ENCODE measurements around the gene RMND5A. TPM values are rescaled to one million over a fixed set of nuclear protein-coding genes. Genes with fewer than 3 reads are reported as not detected.

The RMND5A gene
- polyA plus RNA-seq, 4 donors, result 13.5 to 63.5 (median 19.8) TPM

DNA sequence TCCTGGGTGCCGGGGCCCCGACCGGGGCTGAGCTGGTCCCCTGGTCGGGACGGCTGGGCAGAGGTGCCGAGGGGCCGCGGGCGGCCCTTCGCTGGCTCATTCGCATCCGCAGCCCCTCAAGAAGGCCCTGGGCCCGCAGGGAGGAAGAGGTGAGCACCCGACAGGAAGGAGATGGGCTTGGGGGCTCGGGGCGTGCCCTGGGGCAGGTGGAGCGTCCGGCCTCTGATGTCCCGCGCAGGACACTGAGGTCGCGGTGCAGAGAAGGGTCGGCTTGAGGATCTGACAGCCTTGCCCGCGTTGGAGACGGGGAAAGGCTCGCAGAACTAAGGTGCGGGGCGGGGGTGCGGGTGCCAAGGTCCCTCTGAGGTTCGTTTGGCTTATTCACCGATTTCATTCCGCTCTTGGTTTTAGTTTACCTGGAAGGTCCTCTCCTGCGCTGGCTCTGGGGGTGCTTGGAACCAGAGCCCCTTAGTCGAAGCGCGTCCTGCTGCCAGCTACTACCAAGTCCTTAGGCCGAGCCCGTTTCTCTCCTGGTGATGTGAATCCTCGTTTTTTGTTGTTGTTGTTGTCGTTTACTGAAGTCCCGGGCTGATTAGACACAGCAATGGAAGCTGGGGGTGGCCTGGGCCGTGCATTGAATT lies 89.5 kb downstream of the RMND5A start:
- WGBS, 3 donors, result 20 to 28% (median 20%) methylated on average over 39 to 43 of the region's 43 CpGs
- Histone ChIP-seq H3K27me3 (ENCODE audit: control insufficient read depth in 3 of 3, insufficient read depth in 3 of 3, low read length in 3 of 3) (peaks cover 2 to 20% (median 14%) of the 10 kb centered on the region in 3 donors), H3K4me1 (ENCODE audit: control insufficient read depth in 3 of 3, insufficient read depth in 2 of 3, low read depth in 1 of 3, low read length in 2 of 3) (peaks cover 0 to 3% (median 0%) of the 10 kb centered on the region in 3 donors), H3K4me3 (ENCODE audit: low read depth in 1 of 3, low read length in 3 of 3) (peak overlapping the region; percentile 9 to 48 (median 14)), H3K27ac (ENCODE audit: low read depth in 1 of 3, low read length in 2 of 3) (peak overlapping the region; percentile 15 to 52 (median 32)), H3K36me3 (ENCODE audit: control insufficient read depth in 3 of 3, insufficient read depth in 2 of 3, low read depth in 1 of 3, low read length in 3 of 3) (no peaks in the 10 kb centered on the region), H3K9me3 (ENCODE audit: control insufficient read depth in 2 of 2, insufficient read depth in 1 of 2, low read depth in 1 of 2, low read length in 1 of 2) (no peaks in the 10 kb centered on the region)
- FAIRE-seq (no peak), DNase-seq (peak in 1 of 2 donors; percentile 41)

DNA sequence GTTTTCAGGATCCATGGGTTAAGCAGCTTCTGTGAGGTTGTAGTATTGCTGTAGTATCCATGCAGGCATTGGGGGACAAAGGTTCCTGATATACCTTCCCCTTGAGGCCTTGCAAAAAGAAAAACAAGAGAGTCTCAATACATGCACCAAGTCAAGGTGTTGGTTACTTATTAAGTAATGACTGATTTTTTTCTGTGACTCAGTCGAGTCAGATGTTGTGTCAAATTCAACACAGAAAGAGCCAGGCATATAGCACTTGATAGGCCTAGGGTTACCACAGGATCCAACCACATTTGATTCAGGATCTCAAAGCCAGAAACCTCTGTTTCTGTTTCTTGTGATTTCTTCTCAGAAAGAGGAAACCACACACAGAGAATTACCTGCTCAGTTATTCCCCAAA lies 95.5 kb downstream of the RMND5A start:
- Histone ChIP-seq H3K4me3 (ENCODE audit: low read depth in 1 of 3, low read length in 3 of 3) (no peak overlapping the region), H3K36me3 (ENCODE audit: control insufficient read depth in 3 of 3, insufficient read depth in 2 of 3, low read depth in 1 of 3, low read length in 3 of 3) (no peaks in the 10 kb centered on the region), H3K27ac (ENCODE audit: low read depth in 1 of 3, low read length in 2 of 3) (peak overlapping the region in 2 of 3 donors; percentile 20 to 72), H3K9me3 (ENCODE audit: control insufficient read depth in 2 of 2, insufficient read depth in 1 of 2, low read depth in 1 of 2, low read length in 1 of 2) (no peaks in the 10 kb centered on the region), H3K4me1 (ENCODE audit: control insufficient read depth in 3 of 3, insufficient read depth in 2 of 3, low read depth in 1 of 3, low read length in 2 of 3) (peaks cover 0 to 20% (median 9%) of the 10 kb centered on the region in 3 donors), H3K27me3 (ENCODE audit: control insufficient read depth in 3 of 3, insufficient read depth in 3 of 3, low read length in 3 of 3) (no peaks in the 10 kb centered on the region)
- WGBS, 3 donors, result 11 to 42% (median 12%) methylated on average over 1 of the region's 1 CpG
- no peak for FAIRE-seq
- peak; percentile 75 to 78 for DNase-seq

DNA sequence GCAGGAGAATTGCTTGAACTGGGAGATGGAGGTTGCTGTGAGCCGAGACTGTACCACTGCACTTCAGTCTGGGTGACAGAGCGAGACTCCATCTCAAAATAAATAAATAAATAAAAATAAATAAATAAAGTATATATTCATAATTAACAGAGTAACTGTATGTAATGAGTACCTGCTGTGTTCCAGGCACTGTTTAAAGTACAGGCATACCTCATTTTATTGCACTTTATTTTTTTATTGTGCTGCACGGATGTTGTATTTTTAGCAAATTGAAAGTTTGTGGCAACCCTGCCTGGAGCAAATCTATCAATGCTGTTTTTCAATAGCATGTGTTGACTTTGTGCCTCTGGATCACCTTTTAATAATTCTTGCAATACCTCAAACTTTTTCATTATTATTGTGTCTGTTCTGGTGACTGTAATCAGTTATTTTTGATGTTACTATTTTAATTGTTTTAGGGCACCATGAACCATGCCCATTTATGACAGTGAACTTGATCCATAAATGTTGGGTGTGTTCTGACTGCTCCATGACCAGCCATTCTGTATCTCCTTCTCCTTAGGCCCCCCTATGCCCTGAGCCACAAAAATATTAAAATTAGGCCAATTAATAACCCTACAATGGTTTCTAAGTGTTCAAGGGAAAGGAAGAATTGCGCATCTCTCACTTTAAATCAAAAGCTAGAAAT lies 98.2 kb downstream of the RMND5A start:
- Histone ChIP-seq H3K27me3 (ENCODE audit: control insufficient read depth in 3 of 3, insufficient read depth in 3 of 3, low read length in 3 of 3) (no peaks in the 10 kb centered on the region), H3K9me3 (ENCODE audit: control insufficient read depth in 2 of 2, insufficient read depth in 1 of 2, low read depth in 1 of 2, low read length in 1 of 2) (peaks cover 0 to 7% of the 10 kb centered on the region in 2 donors), H3K4me3 (ENCODE audit: low read depth in 1 of 3, low read length in 3 of 3) (no peak overlapping the region), H3K27ac (ENCODE audit: low read depth in 1 of 3, low read length in 2 of 3) (peak overlapping the region in 1 of 3 donors; percentile 13), H3K36me3 (ENCODE audit: control insufficient read depth in 3 of 3, insufficient read depth in 2 of 3, low read depth in 1 of 3, low read length in 3 of 3) (no peaks in the 10 kb centered on the region), H3K4me1 (ENCODE audit: control insufficient read depth in 3 of 3, insufficient read depth in 2 of 3, low read depth in 1 of 3, low read length in 2 of 3) (peaks cover 0 to 20% (median 9%) of the 10 kb centered on the region in 3 donors)
- WGBS, 3 donors, result 17 to 60% (median 36%) methylated on average over 4 of the region's 4 CpGs
- peak; percentile 45 to 66 for DNase-seq
- FAIRE-seq, result no peak

DNA sequence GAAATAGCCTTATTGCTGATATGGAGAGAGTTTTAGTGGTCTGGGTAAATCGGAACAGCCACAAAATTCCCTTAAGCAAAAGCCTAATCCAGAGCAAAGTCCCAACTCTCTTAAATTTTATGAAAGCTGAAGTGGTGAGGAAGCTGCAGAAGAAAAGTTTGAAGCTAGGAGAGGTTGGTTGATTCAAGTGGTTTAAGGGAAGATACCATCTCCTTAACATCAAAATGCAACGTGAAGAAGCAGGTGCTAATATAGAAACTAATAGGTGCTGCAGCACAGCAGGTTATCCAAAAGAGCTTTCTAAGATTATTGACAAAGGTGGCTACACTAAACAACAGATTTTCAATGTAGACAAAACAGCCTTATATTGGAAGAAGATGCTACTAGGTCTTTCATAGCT lies 98.9 kb downstream of the RMND5A start:
- FAIRE-seq (no peak), DNase-seq (no peak)
- WGBS, 3 donors, result 17 to 55% (median 33%) methylated on average over 2 of the region's 2 CpGs
- peak overlapping the region in 1 of 3 donors; percentile 13 for H3K27ac ChIP-seq (ENCODE audit: low read depth in 1 of 3, low read length in 2 of 3)
- H3K27me3 ChIP-seq (ENCODE audit: control insufficient read depth in 3 of 3, insufficient read depth in 3 of 3, low read length in 3 of 3), result no peaks in the 10 kb centered on the region
- no peaks in the 10 kb centered on the region for H3K36me3 ChIP-seq (ENCODE audit: control insufficient read depth in 3 of 3, insufficient read depth in 2 of 3, low read depth in 1 of 3, low read length in 3 of 3)
- peaks cover 0 to 8% of the 10 kb centered on the region in 2 donors for H3K9me3 ChIP-seq (ENCODE audit: control insufficient read depth in 2 of 2, insufficient read depth in 1 of 2, low read depth in 1 of 2, low read length in 1 of 2)
- peaks cover 0 to 22% (median 9%) of the 10 kb centered on the region in 3 donors for H3K4me1 ChIP-seq (ENCODE audit: control insufficient read depth in 3 of 3, insufficient read depth in 2 of 3, low read depth in 1 of 3, low read length in 2 of 3)
- H3K4me3 ChIP-seq (ENCODE audit: low read depth in 1 of 3, low read length in 3 of 3), result no peak overlapping the region

DNA sequence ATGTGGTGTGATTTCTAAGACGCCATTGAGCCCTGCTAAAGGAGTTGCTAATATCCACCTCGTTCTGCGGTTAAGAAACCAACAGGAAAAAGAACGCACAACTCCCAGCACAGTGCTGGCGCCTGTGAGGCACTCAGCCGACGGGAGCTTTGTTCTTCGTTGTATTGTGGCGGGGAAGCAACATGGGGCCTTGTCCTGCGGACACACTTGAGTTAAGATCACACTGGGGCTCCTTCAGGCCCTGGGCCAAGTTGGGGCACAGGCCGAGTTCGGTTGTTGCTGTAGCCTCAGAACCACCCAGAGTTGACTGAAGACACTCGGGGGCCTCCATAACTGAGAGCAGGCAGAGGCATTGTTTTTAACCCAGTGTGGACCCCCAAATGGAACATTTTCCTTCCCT lies 101.2 kb downstream of the RMND5A start:
- WGBS, 3 donors, result 78 to 93% (median 90%) methylated on average over 13 of the region's 13 CpGs
- Histone ChIP-seq H3K36me3 (ENCODE audit: control insufficient read depth in 3 of 3, insufficient read depth in 2 of 3, low read depth in 1 of 3, low read length in 3 of 3) (no peaks in the 10 kb centered on the region), H3K4me1 (ENCODE audit: control insufficient read depth in 3 of 3, insufficient read depth in 2 of 3, low read depth in 1 of 3, low read length in 2 of 3) (peaks cover 0 to 14% (median 2%) of the 10 kb centered on the region in 3 donors), H3K27ac (ENCODE audit: low read depth in 1 of 3, low read length in 2 of 3) (peak overlapping the region in 1 of 3 donors; percentile 27), H3K27me3 (ENCODE audit: control insufficient read depth in 3 of 3, insufficient read depth in 3 of 3, low read length in 3 of 3) (no peaks in the 10 kb centered on the region), H3K9me3 (ENCODE audit: control insufficient read depth in 2 of 2, insufficient read depth in 1 of 2, low read depth in 1 of 2, low read length in 1 of 2) (peaks cover 0 to 8% of the 10 kb centered on the region in 2 donors), H3K4me3 (ENCODE audit: low read depth in 1 of 3, low read length in 3 of 3) (peak overlapping the region in 1 of 3 donors; percentile 5)
- no peak for FAIRE-seq
- no peak for DNase-seq

DNA sequence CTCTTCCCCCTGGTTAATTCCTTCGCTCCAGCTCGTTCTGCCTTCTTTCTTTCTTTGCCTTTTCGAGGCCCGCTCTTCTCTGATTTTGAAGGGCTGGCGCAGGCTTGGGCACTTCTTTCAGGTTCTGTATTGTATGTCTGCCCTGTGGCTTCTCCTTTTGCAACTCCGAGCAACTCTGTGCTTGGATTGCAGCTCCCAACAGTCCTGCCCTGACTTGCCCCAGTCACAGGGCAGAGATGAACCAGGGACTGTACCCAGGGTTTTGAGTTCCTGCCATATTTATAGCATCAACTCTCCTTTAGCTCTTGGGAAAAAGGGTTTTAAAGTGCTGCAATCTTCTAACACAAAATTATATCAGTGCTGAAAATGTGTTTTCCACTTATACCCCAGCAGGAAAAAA lies 101.8 kb downstream of the RMND5A start:
- FAIRE-seq, result no peak
- peak overlapping the region in 1 of 3 donors; percentile 5 for H3K4me3 ChIP-seq (ENCODE audit: low read depth in 1 of 3, low read length in 3 of 3)

DNA sequence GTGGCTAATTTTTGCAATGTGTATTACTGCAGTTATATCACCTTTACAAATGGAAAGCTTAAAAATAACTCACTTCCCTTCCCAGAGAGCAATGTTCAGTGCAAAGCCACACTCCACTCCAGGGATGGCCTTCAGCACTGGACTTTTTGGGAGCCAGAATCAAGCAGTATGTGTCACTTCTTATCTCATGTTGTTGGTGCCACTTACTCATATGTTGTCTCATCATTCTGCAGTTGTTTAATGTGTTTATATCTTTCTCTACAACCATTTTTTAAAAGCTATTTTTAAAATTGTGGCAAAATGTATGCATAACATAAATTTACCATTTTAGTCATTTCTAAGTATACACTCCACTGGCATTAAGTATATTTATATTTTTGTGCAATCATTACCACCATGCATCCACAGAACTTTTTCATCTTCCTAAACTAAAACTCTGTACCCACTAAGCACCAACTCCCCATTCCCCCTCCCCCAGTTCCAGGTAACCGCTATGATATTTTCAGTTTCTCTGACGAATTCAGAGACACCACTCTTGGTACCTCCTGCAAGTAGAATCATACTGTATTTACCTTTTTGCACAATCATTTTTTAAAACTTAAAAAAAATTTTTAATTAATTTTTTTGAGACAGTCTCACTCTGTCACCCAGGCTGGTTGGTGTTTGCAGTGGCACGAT lies 102.7 kb downstream of the RMND5A start:
- H3K4me1 ChIP-seq (ENCODE audit: control insufficient read depth in 3 of 3, insufficient read depth in 2 of 3, low read depth in 1 of 3, low read length in 2 of 3), result peaks cover 0 to 12% (median 2%) of the 10 kb centered on the region in 3 donors
- FAIRE-seq (no peak), DNase-seq (no peak)
- H3K27me3 ChIP-seq (ENCODE audit: control insufficient read depth in 3 of 3, insufficient read depth in 3 of 3, low read length in 3 of 3), result no peaks in the 10 kb centered on the region
- WGBS, 3 donors, result 81 to 90% (median 83%) methylated on average over 3 of the region's 3 CpGs
- no peak overlapping the region for H3K27ac ChIP-seq (ENCODE audit: low read depth in 1 of 3, low read length in 2 of 3)
- peaks cover 0 to 8% of the 10 kb centered on the region in 2 donors for H3K9me3 ChIP-seq (ENCODE audit: control insufficient read depth in 2 of 2, insufficient read depth in 1 of 2, low read depth in 1 of 2, low read length in 1 of 2)
- H3K36me3 ChIP-seq (ENCODE audit: control insufficient read depth in 3 of 3, insufficient read depth in 2 of 3, low read depth in 1 of 3, low read length in 3 of 3), result no peaks in the 10 kb centered on the region
- H3K4me3 ChIP-seq (ENCODE audit: low read depth in 1 of 3, low read length in 3 of 3), result no peak overlapping the region

More for the DNA sequence above, 101.8 kb downstream of the RMND5A start:
- peak overlapping the region in 1 of 3 donors; percentile 27 for H3K27ac ChIP-seq (ENCODE audit: low read depth in 1 of 3, low read length in 2 of 3)
- DNase-seq, result no peak
- H3K36me3 ChIP-seq (ENCODE audit: control insufficient read depth in 3 of 3, insufficient read depth in 2 of 3, low read depth in 1 of 3, low read length in 3 of 3), result no peaks in the 10 kb centered on the region
- H3K27me3 ChIP-seq (ENCODE audit: control insufficient read depth in 3 of 3, insufficient read depth in 3 of 3, low read length in 3 of 3), result no peaks in the 10 kb centered on the region
- 72 to 93% (median 91%) methylated on average over 6 of the region's 6 CpGs for WGBS, 3 donors
- peaks cover 0 to 12% (median 2%) of the 10 kb centered on the region in 3 donors for H3K4me1 ChIP-seq (ENCODE audit: control insufficient read depth in 3 of 3, insufficient read depth in 2 of 3, low read depth in 1 of 3, low read length in 2 of 3)
- peaks cover 0 to 8% of the 10 kb centered on the region in 2 donors for H3K9me3 ChIP-seq (ENCODE audit: control insufficient read depth in 2 of 2, insufficient read depth in 1 of 2, low read depth in 1 of 2, low read length in 1 of 2)

DNA sequence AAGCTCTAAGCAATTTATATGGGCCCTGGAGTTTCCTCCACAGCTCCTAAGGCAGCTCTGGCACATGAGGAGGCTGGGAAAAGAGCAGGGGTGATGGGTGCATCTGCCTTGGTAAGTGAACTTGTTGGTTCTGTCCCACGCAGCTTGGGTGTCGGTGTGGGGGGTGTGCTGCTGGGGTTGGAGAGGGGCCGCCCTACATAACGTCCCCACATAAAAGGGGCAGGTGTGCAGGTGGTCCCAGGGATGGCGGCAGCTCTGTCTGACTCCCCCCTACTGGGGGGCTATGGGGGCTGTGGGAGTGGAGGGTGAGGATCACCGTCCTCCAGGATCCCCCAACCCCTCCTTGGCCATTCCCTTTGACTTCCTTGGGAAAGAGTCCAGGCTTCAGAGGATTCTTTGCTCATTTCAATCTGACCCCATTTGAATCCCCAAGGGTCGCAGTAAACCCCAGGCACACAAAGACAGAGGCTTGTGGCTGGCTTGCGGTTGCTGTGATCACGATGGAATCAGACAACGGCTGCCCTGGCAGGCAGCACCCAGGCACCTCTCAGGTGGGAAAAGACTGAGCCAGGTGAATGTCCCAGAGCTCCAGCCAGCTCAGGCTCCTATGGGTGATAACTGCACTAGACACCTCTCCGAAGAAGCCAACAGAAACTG lies 105.1 kb downstream of the RMND5A start:
- H3K4me1 ChIP-seq (ENCODE audit: control insufficient read depth in 3 of 3, insufficient read depth in 2 of 3, low read depth in 1 of 3, low read length in 2 of 3), result peaks cover 0 to 6% (median 0%) of the 10 kb centered on the region in 3 donors
- 73 to 92% (median 84%) methylated on average over 11 of the region's 11 CpGs for WGBS, 3 donors
- FAIRE-seq, result no peak
- DNase-seq, result no peak
- peak overlapping the region in 2 of 3 donors; percentile 22 to 46 for H3K27ac ChIP-seq (ENCODE audit: low read depth in 1 of 3, low read length in 2 of 3)
- no peaks in the 10 kb centered on the region for H3K36me3 ChIP-seq (ENCODE audit: control insufficient read depth in 3 of 3, insufficient read depth in 2 of 3, low read depth in 1 of 3, low read length in 3 of 3)
- peak overlapping the region in 2 of 3 donors; percentile 9 to 43 for H3K4me3 ChIP-seq (ENCODE audit: low read depth in 1 of 3, low read length in 3 of 3)
- peaks cover 0 to 8% of the 10 kb centered on the region in 2 donors for H3K9me3 ChIP-seq (ENCODE audit: control insufficient read depth in 2 of 2, insufficient read depth in 1 of 2, low read depth in 1 of 2, low read length in 1 of 2)
- H3K27me3 ChIP-seq (ENCODE audit: control insufficient read depth in 3 of 3, insufficient read depth in 3 of 3, low read length in 3 of 3), result no peaks in the 10 kb centered on the region

All from small intestine (tissue), 7 donors.